ENCODE results near the gene ARF3.
"Not testable (repeated sequence)": the region's sequence is repeated elsewhere in the genome, so short reads cannot be mapped to it uniquely, and the experiment has no call there.

Gene ARF3

GRCh38 chr12:48924617-48925303, 32.5 kb downstream of the ARF3 start:
- no peaks in the 10 kb centered on the region for H3K9me3 ChIP-seq (ENCODE audit: severe bottlenecking)
- H3K27ac ChIP-seq: no peak overlapping the region
- H3K36me3 ChIP-seq: peaks cover 6% of the 10 kb centered on the region
- peak; percentile 73 for TF ChIP-seq CTCF (IDR thresholded peaks at IDR 0.05; ENCODE audit: low read depth, low read length)
- peak; percentile 56 for DNase-seq
- H3K4me3 ChIP-seq (ENCODE audit: low read depth, low read length): peak overlapping the region; percentile 77
- H3K27me3 ChIP-seq (ENCODE audit: insufficient read depth, low read depth, severe bottlenecking): no peaks in the 10 kb centered on the region

GRCh38 chr12:48923117-48923516, 34.2 kb downstream of the ARF3 start:
- Histone ChIP-seq H3K27me3 (ENCODE audit: insufficient read depth, low read depth, severe bottlenecking) (no peaks in the 10 kb centered on the region), H3K36me3 (peaks cover 4% of the 10 kb centered on the region), H3K9me3 (ENCODE audit: severe bottlenecking) (no peaks in the 10 kb centered on the region), H3K4me3 (ENCODE audit: low read depth, low read length) (no peak overlapping the region), H3K27ac (no peak overlapping the region)
- DNase-seq: no peak
- no peak for TF ChIP-seq CTCF (IDR thresholded peaks at IDR 0.05; ENCODE audit: low read depth, low read length)

- TF ChIP-seq CTCF (IDR thresholded peaks at IDR 0.05; ENCODE audit: low read depth, low read length): no peak
- Histone ChIP-seq H3K9me3 (ENCODE audit: severe bottlenecking) (no peaks in the 10 kb centered on the region), H3K4me3 (ENCODE audit: low read depth, low read length) (no peak overlapping the region), H3K27ac (no peak overlapping the region), H3K36me3 (peaks cover 6% of the 10 kb centered on the region), H3K27me3 (ENCODE audit: insufficient read depth, low read depth, severe bottlenecking) (no peaks in the 10 kb centered on the region)
- no peak for DNase-seq
Observed at GRCh38 chr12:48917857-48918537, 39.3 kb downstream of the ARF3 start.

- H3K27me3 ChIP-seq (ENCODE audit: insufficient read depth, low read depth, severe bottlenecking): no peaks in the 10 kb centered on the region
- no peaks in the 10 kb centered on the region for H3K9me3 ChIP-seq (ENCODE audit: severe bottlenecking)
- H3K36me3 ChIP-seq: no peaks in the 10 kb centered on the region; the same call in 1 of the 2 replicates
- no peak for DNase-seq
- TF ChIP-seq CTCF (IDR thresholded peaks at IDR 0.05; ENCODE audit: low read depth, low read length): no peak
- no peak overlapping the region for H3K27ac ChIP-seq
- H3K4me3 ChIP-seq (ENCODE audit: low read depth, low read length): no peak overlapping the region
Observed at GRCh38 chr12:48910196-48910595, 47.1 kb downstream of the ARF3 start.

- not testable (repeated sequence) for H3K36me3 ChIP-seq; DNase-seq; H3K27me3 ChIP-seq (ENCODE audit: insufficient read depth, low read depth, severe bottlenecking); H3K27ac ChIP-seq; H3K9me3 ChIP-seq (ENCODE audit: severe bottlenecking); H3K4me3 ChIP-seq (ENCODE audit: low read depth, low read length)
Observed at GRCh38 chr12:48909698-48910097, 47.6 kb downstream of the ARF3 start.

- Histone ChIP-seq H3K9me3 (ENCODE audit: severe bottlenecking) (no peaks in the 10 kb centered on the region), H3K27ac (no peak overlapping the region), H3K36me3 (no peaks in the 10 kb centered on the region), H3K4me3 (ENCODE audit: low read depth, low read length) (no peak overlapping the region), H3K27me3 (ENCODE audit: insufficient read depth, low read depth, severe bottlenecking) (no peaks in the 10 kb centered on the region)
- no peak for TF ChIP-seq CTCF (IDR thresholded peaks at IDR 0.05; ENCODE audit: low read depth, low read length)
- DNase-seq: no peak
Observed at GRCh38 chr12:48907245-48907644, 50.0 kb downstream of the ARF3 start.

All from WERI-Rb-1 (cell line).